ENCODE data around the gene KANK4. TPM values are rescaled to one million over a fixed set of nuclear protein-coding genes. Genes with fewer than 3 reads are reported as not detected.

Gene KANK4
- polyA plus RNA-seq, 2 of the 4 experiments (the other 2 are of a cell fraction), result 0.66 to 0.81 TPM

DNA sequence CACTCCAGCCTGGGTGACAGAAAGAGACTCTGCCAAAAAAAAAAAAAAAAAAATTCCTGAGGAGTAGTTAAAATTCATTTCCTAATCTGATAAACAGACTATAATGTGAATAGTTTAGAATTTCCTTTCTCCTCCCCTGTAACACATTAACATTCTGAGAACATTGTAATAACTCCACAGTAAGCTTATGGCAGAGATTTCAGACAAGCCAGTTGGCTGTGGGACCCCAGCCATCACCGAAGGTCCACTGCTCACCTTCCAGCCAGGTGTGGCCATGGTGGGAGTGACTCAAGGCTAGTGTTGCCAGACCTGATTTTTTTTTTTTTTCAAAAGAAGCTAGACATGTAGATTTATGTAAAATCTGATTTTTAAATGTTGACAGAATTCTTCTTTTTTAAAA lies 11.8 kb downstream of the KANK4 start:
- CTCF ChIA-PET, result interaction anchor here (0.8 kb wide), 2 partner anchors 97 to 100 kb away, joined by 3 to 5 read pairs; no protein-coding TSS in a partner anchor
- Histone ChIP-seq H3K9me3 (no peaks in the 10 kb centered on the region), H3K4me2 (no peak overlapping the region), H3K4me1 (peaks cover 8% of the 10 kb centered on the region; the same call in 1 of the 3 replicates), H3K27ac (no peak overlapping the region), H3K4me3 (no peak overlapping the region)
- FAIRE-seq, result no peak
- 100% methylated on average over 1 of the region's 1 CpG for WGBS (ENCODE audit: missing lambda C conversion rate)
- POLR2A ChIA-PET, result no interaction called here
- no peak for DNase-seq (ENCODE audit: low read depth in 1 of 2, low spot score in 1 of 2)
- TF ChIP-seq FOSB (CRISPR knock-in tag; IDR thresholded peaks at IDR 0.05) (no peak), HEYL (CRISPR knock-in tag; IDR thresholded peaks at IDR 0.05) (no peak), FOSL2 (IDR thresholded peaks at IDR 0.05) (no peak), FOSL2 (CRISPR knock-in tag; IDR thresholded peaks at IDR 0.05) (no peak), POLR2AphosphoS2 (conservative IDR thresholded peaks at IDR 0.05; ENCODE audit: low read length) (no peak), ATOH8 (CRISPR knock-in tag; IDR thresholded peaks at IDR 0.05; ENCODE audit: low read depth) (no peak), ZNF302 (CRISPR knock-in tag; IDR thresholded peaks at IDR 0.05) (no peak), CHD2 (IDR thresholded peaks at IDR 0.05; ENCODE audit: low read length, partially characterized antibody) (no peak), TP53 (CRISPR knock-in tag; IDR thresholded peaks at IDR 0.05) (no peak), PHF8 (IDR thresholded peaks at IDR 0.05; ENCODE audit: borderline replicate concordance, low read depth) (no peak), EHMT2 (IDR thresholded peaks at IDR 0.05; ENCODE audit: low read depth) (no peak), ESRRA (IDR thresholded peaks at IDR 0.05; ENCODE audit: borderline replicate concordance, low read length) (no peak), MYC (IDR thresholded peaks at IDR 0.05; ENCODE audit: borderline replicate concordance, low read length) (no peak), CEBPB (IDR thresholded peaks at IDR 0.05) (no peak), JUN (IDR thresholded peaks at IDR 0.05) (no peak), JUNB (IDR thresholded peaks at IDR 0.05) (no peak), HOXB13 (CRISPR knock-in tag; IDR thresholded peaks at IDR 0.05; ENCODE audit: low read depth) (no peak)
- ATAC-seq, result no peak

- FAIRE-seq, result no peak
- POLR2A ChIA-PET, result no interaction called here
- TF ChIP-seq CBX8 (IDR thresholded peaks at IDR 0.05), result no peak
- no peak for TF ChIP-seq NPAS2 (CRISPR knock-in tag; IDR thresholded peaks at IDR 0.05; ENCODE audit: borderline replicate concordance)
- no peak for TF ChIP-seq E2F6 (IDR thresholded peaks at IDR 0.05; ENCODE audit: borderline replicate concordance, low read depth)
- no peak for TF ChIP-seq PHF8 (IDR thresholded peaks at IDR 0.05; ENCODE audit: borderline replicate concordance, low read depth)
- no peak for TF ChIP-seq EHF (CRISPR knock-in tag; IDR thresholded peaks at IDR 0.05)
- TF ChIP-seq RCOR1 (IDR thresholded peaks at IDR 0.05; ENCODE audit: low read depth, low read length), result no peak
- TF ChIP-seq EP300 (IDR thresholded peaks at IDR 0.05), result no peak
- TF ChIP-seq ATOH8 (CRISPR knock-in tag; IDR thresholded peaks at IDR 0.05; ENCODE audit: low read depth), result no peak
- TF ChIP-seq ESRRA (IDR thresholded peaks at IDR 0.05; ENCODE audit: borderline replicate concordance, low read length), result no peak
- no peak for TF ChIP-seq JUN (IDR thresholded peaks at IDR 0.05)
- no peak for TF ChIP-seq HMGXB4 (CRISPR knock-in tag; IDR thresholded peaks at IDR 0.05; ENCODE audit: borderline replicate concordance)
- DNase-seq (ENCODE audit: low read depth in 1 of 2, low spot score in 1 of 2), result no peak
- peaks cover 8% of the 10 kb centered on the region; the same call in 1 of the 3 replicates for H3K4me1 ChIP-seq
- no peak overlapping the region for H3K4me2 ChIP-seq
- no peak for ATAC-seq
- H3K9me3 ChIP-seq, result no peaks in the 10 kb centered on the region
- 97% methylated on average over 2 of the region's 2 CpGs for WGBS (ENCODE audit: missing lambda C conversion rate)
- CTCF ChIA-PET, result interaction anchor here (1.0 to 1.4 kb wide), 2 partner anchors 10 to 13 kb away, joined by 3 read pairs; partner anchors contain the start of gene KANK4
- H3K4me3 ChIP-seq, result no peak overlapping the region
- H3K27ac ChIP-seq, result no peak overlapping the region
Measured at GRCh38 chr1:62306065-62306464, 13.2 kb downstream of the KANK4 start.

Measured in A549 (cell line).